Smooth muscle cell (in vitro differentiated cells): ENCODE data around the gene DCAF5. TPM values are rescaled to one million over a fixed set of nuclear protein-coding genes. Genes with fewer than 3 reads are reported as not detected.

ENCODE experiments used
- DNase-seq: peaks from one replicate; lab custom pipeline; 2025; ENCODE audit not compliant: unreplicated experiment; lab: John Stamatoyannopoulos, UW
- H2AFZ ChIP-seq: fragments of 200-600 bp; sonication (generic); 2 replicates; pipeline ENCODE4 v1.6.0; 2016; ENCODE audit warnings: antibody characterized with exemption, low read depth, mild to moderate bottlenecking
- H3F3A ChIP-seq: fragments of 200-600 bp; sonication (generic); 2 replicates; pipeline ENCODE4 v1.6.0; 2017; ENCODE audit warnings: antibody characterized with exemption, low read depth
- H3K27ac ChIP-seq: fragments of 200-600 bp; sonication (generic); 2 replicates; pipeline ENCODE4 v1.5.1; 2016; ENCODE audit warnings: low read depth, mild to moderate bottlenecking
- H3K27me3 ChIP-seq: fragments of 200-600 bp; sonication (generic); 2 replicates; pipeline ENCODE4 v1.6.1; 2016; ENCODE audit warnings: low read depth, mild to moderate bottlenecking
- H3K36me3 ChIP-seq: fragments of 200-600 bp; sonication (generic); 2 replicates; pipeline ENCODE4 v1.5.1; 2016; ENCODE audit warnings: low read depth
- H3K4me1 ChIP-seq: fragments of 200-600 bp; sonication (generic); 2 replicates; pipeline ENCODE4 v1.5.1; 2016; ENCODE audit warnings: low read depth
- H3K4me2 ChIP-seq: fragments of 200-600 bp; sonication (generic); 2 replicates; pipeline ENCODE4 v1.6.0; 2016; ENCODE audit warnings: mild to moderate bottlenecking
- H3K4me3 ChIP-seq: fragments of 200-600 bp; sonication (generic); 2 replicates; pipeline ENCODE4 v1.5.1; 2016; ENCODE audit warnings: mild to moderate bottlenecking
- H3K79me2 ChIP-seq: fragments of 200-600 bp; sonication (generic); 2 replicates; pipeline ENCODE4 v1.6.0; 2016; ENCODE audit warnings: low read depth, mild to moderate bottlenecking
- H3K9ac ChIP-seq: fragments of 200-600 bp; sonication (generic); 2 replicates; pipeline ENCODE4 v1.6.0; 2016; ENCODE audit warnings: low read depth
- H3K9me3 ChIP-seq: fragments of 200-600 bp; sonication (generic); replicated peaks from 2 replicates; pipeline ENCODE4 v1.5.1; 2016; ENCODE audit warnings: low read depth
- H4K20me1 ChIP-seq: fragments of 200-600 bp; sonication (generic); 2 replicates; pipeline ENCODE4 v1.6.0; 2016; ENCODE audit warnings: low read depth
- WGBS: methylation state at CpG from one replicate; pipeline ENCODE4 v1.1.7; 2016; ENCODE audit warnings: low lambda C conversion rate; 5-methylcytosine and 5-hydroxymethylcytosine counted together
- polyA plus RNA-seq: library from polyadenylated mRNA; unstranded; fragments of >200 nt; fragmentation: Nextera tagmentation; extraction: Ambion mirVana; gene quantifications from 2 replicates; pipeline ENCODE4 v1.2.1, GENCODE V29; 2016
- total RNA-seq: library from RNA; depleted of rRNA; stranded (reverse); fragments of >200 nt; gene quantifications from 2 replicates; pipeline ENCODE4 v1.2.3, GENCODE V29; 2014
- TF ChIP-seq, protein P1 (sequence below): fragments of 200-600 bp; sonication (generic); IDR thresholded peaks from 2 replicates; pipeline ENCODE4 v1.5.1; 2017; ENCODE audit warnings: borderline replicate concordance, mild to moderate bottlenecking, antibody characterized with exemption; ENCODE audit not compliant: insufficient read depth, poor library complexity, severe bottlenecking

DCAF5 gene
- total and polyA plus RNA-seq, 2 experiments from 2014 or later, result 23.0 to 45.4 TPM

DNA sequence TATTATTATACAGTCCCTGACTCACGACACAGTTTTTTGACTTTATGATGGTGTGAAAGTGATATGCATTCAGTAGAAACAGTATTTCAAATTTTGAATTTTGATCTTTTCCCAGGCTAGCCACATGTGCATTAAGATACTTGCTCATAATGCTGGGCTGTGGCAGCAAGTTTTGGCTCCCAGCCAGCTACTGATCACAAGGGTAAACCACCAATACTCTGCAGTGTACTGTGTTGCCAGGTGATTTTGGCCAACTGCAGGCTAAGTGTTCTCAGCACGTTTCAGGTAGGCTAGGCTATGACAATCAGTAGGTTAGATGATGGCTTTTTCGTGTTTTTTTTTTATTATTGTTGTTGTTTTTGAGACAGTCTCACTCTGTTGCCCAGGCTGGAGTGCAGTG, 104.5 kb downstream of the DCAF5 start:
- WGBS, result 98% methylated on average over 3 of the region's 3 CpGs
- H3K4me1 ChIP-seq, result peaks cover 51% of the 10 kb centered on the region
- DNase-seq, result no peak
- no peaks in the 10 kb centered on the region for H3K9me3 ChIP-seq
- no peak overlapping the region for H3K9ac ChIP-seq
- H3K27ac ChIP-seq, result no peak overlapping the region
- peaks cover 10% of the 10 kb centered on the region for H3K79me2 ChIP-seq
- peaks cover 43% of the 10 kb centered on the region for H3F3A ChIP-seq
- H3K4me3 ChIP-seq, result no peak overlapping the region
- no peaks in the 10 kb centered on the region for H3K36me3 ChIP-seq
- no peak overlapping the region for H2AFZ ChIP-seq
- no peaks in the 10 kb centered on the region for H3K27me3 ChIP-seq
- H4K20me1 ChIP-seq, result no peaks in the 10 kb centered on the region
- no peak overlapping the region for H3K4me2 ChIP-seq
- TF ChIP-seq, protein P1, sequence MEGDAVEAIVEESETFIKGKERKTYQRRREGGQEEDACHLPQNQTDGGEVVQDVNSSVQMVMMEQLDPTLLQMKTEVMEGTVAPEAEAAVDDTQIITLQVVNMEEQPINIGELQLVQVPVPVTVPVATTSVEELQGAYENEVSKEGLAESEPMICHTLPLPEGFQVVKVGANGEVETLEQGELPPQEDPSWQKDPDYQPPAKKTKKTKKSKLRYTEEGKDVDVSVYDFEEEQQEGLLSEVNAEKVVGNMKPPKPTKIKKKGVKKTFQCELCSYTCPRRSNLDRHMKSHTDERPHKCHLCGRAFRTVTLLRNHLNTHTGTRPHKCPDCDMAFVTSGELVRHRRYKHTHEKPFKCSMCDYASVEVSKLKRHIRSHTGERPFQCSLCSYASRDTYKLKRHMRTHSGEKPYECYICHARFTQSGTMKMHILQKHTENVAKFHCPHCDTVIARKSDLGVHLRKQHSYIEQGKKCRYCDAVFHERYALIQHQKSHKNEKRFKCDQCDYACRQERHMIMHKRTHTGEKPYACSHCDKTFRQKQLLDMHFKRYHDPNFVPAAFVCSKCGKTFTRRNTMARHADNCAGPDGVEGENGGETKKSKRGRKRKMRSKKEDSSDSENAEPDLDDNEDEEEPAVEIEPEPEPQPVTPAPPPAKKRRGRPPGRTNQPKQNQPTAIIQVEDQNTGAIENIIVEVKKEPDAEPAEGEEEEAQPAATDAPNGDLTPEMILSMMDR, result no peak

DNA sequence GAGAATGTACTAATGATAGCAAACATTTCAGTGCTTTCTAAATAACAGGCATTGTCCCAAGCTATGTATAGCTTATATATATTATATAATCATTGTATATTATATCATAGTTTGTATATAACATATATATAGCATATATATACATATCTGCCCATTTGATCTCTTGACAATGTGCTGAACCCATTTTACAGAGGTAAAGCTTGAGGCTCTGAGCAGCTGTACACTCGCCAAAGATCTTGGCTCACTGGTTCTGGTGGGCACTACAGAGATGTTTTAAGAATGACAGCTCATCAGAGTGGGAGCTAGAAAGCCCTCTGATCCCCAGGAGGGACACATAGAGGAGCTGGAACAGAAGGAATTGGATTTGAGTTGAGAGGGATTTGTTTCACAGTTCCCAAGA, 105.7 kb downstream of the DCAF5 start:
- Histone ChIP-seq H3K4me2 (no peak overlapping the region), H4K20me1 (no peaks in the 10 kb centered on the region), H3F3A (peaks cover 42% of the 10 kb centered on the region), H3K4me1 (peaks cover 61% of the 10 kb centered on the region), H3K79me2 (peaks cover 2% of the 10 kb centered on the region), H3K4me3 (no peak overlapping the region), H3K36me3 (no peaks in the 10 kb centered on the region), H3K27me3 (no peaks in the 10 kb centered on the region), H2AFZ (no peak overlapping the region), H3K9me3 (no peaks in the 10 kb centered on the region), H3K9ac (no peak overlapping the region), H3K27ac (peak overlapping the region; percentile 95)
- WGBS, result 100% methylated on average over 1 of the region's 1 CpG
- DNase-seq, result no peak
- TF ChIP-seq, protein P1, result no peak

DNA sequence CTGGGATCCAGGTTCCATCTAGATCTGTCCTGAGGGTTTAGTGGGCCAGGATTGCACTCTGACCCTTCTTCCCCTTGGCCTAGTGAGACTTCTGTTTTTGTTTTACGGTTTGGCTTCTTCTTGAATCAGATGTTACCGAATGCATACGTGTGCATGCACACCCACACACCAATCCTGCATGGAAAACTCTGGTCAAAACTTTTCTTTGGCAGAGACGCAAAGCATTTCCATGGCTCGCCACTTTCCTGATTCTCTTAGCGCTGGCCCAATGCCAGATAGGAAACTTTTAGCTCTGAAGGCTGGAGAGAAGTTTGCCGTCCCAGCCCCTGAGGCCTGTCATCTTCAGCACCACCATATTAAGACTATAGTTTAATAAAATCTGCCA, 106.5 kb downstream of the DCAF5 start:
- Histone ChIP-seq H2AFZ (no peak overlapping the region), H3K27ac (peak overlapping the region; percentile 95), H4K20me1 (no peaks in the 10 kb centered on the region), H3K9ac (peak overlapping the region; percentile 55), H3K4me2 (peak overlapping the region; percentile 32), H3K27me3 (no peaks in the 10 kb centered on the region), H3K4me3 (no peak overlapping the region), H3K36me3 (no peaks in the 10 kb centered on the region), H3K4me1 (peaks cover 60% of the 10 kb centered on the region), H3K79me2 (no peaks in the 10 kb centered on the region), H3F3A (peaks cover 43% of the 10 kb centered on the region), H3K9me3 (no peaks in the 10 kb centered on the region)
- WGBS, result 27% methylated on average over 7 of the region's 7 CpGs
- DNase-seq, result no peak
- TF ChIP-seq, protein P1, result no peak

DNA sequence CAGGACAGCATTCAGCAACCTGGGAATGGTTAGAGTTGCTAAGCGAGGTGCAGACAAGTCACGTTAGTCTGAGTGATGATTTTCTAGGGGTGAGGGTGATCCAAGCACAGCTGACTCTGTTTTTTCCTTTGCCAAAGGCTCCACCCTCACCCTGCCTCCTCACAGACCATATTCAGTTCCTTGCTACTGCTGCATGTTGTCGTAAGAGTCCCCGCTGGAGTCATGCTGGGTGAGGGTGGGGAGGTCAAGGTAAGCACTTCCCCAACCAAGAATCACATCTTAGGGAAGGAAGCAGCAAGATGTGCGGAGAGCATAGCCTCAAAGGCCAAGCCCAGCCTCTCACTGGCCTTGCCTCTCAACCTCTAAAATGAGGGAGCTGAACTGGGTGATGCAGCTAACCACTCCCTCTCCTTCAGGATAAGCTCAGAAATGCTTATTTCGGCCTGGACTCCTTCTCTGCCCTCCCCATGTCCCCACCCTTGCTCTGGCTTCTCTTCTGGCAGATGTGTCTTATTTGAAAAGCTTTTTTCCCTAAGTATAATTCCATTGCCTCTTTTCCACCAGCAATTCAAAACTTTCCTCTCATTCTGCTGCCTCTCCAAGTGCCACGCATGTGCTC, 107.0 kb downstream of the DCAF5 start:
- no peak overlapping the region for H3K4me3 ChIP-seq
- DNase-seq, result no peak
- TF ChIP-seq, protein P1, result no peak
- H3K4me2 ChIP-seq, result peak overlapping the region; percentile 32
- H3K4me1 ChIP-seq, result peaks cover 55% of the 10 kb centered on the region
- H3K9ac ChIP-seq, result peak overlapping the region; percentile 55
- H3F3A ChIP-seq, result peaks cover 42% of the 10 kb centered on the region
- peak overlapping the region; percentile 95 for H3K27ac ChIP-seq
- H2AFZ ChIP-seq, result no peak overlapping the region
- H3K9me3 ChIP-seq, result no peaks in the 10 kb centered on the region
- no peaks in the 10 kb centered on the region for H3K36me3 ChIP-seq
- H3K79me2 ChIP-seq, result no peaks in the 10 kb centered on the region
- no peaks in the 10 kb centered on the region for H3K27me3 ChIP-seq
- no peaks in the 10 kb centered on the region for H4K20me1 ChIP-seq
- 43% methylated on average over 7 of the region's 7 CpGs for WGBS
